BE2C (cell line): ENCODE data around the gene ST6GALNAC4. TPM values are rescaled to one million over a fixed set of nuclear protein-coding genes. Genes with fewer than 3 reads are reported as not detected.

ENCODE experiments used
- DNase-seq: peaks from one replicate; pipeline ENCODE4 v3.0.0-alpha.2; 2020
- H3K27me3 ChIP-seq: fragments of 250-450 bp; sonication (Bioruptor Pico); 2 replicates; pipeline ENCODE4 v1.5.1; 2020; ENCODE audit warnings: mild to moderate bottlenecking
- H3K36me3 ChIP-seq: fragments of 250-450 bp; sonication (Bioruptor Pico); 2 replicates; pipeline ENCODE4 v1.5.1; 2020; ENCODE audit warnings: mild to moderate bottlenecking
- H3K4me1 ChIP-seq: fragments of 250-450 bp; sonication (Bioruptor Pico); 2 replicates; pipeline ENCODE4 v1.5.1; 2020
- H3K4me3 ChIP-seq: 2 replicates; pipeline ENCODE4 v1.5.1; 2011; ENCODE audit warnings: low read depth, low read length
- H3K9me3 ChIP-seq: fragments of 250-450 bp; sonication (Bioruptor Pico); 2 replicates; pipeline ENCODE4 v1.5.1; 2020
- polyA plus RNA-seq: library from polyadenylated mRNA; unstranded; fragments of >200 nt; gene quantifications from one replicate; pipeline ENCODE4 v1.2.1, GENCODE V29; 2012; ENCODE audit warnings: low read depth, missing spikeins; ENCODE audit not compliant: insufficient read length, insufficient read depth
- TF ChIP-seq, protein P1 (sequence below): IDR thresholded peaks from 2 replicates; pipeline ENCODE4 v1.5.1; 2012; ENCODE audit warnings: mild to moderate bottlenecking, low read depth, low read length

Gene ST6GALNAC4
- 39.4 TPM for polyA plus RNA-seq

DNA sequence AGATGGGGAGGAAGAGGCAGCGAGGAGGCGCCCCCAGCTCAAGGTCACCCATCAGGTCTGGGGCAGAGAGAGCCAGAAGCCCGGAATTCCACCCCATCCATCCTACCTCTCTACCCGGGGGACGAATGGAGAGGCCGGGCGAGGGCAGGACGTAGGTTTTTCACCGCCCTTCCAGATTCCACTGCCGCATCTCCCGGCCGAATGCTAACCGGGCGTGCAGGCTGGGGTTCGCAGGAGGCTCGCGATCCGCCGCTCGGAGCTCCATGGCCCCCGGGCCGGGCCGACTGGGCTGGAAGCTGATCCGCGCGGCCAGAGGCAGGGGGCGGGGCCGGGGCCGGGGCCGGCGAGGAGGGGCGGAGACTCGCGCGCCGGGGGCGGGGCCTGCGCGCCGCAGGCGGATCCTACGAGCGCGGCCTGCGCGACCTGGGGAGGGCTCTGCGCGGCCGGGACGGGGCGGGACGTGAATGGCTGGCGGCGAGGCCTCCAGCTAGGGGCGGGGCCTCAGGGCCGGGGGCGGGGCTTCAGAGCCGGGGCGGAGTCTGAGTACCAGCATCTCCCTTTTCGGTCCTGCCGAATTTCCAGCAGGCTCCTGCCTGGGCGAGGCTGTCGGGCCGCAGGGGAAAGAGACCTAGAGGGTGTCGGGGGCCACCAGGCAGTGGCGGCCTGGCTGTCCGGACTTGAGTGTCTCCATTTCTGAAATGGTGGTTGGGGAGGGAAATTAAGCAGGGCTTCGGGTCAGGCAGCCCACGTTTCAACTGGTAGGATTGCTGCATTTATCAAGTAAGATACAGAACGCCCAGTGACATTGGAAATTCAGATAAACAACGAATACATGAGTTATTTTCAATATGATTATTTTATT lies at the start of gene ST6GALNAC4:
Gene ST6GALNAC4, minus strand, starts transcription at position 322 of the 862 bp plus-strand sequence. CDS start 622 bp downstream, outside the sequence.
- DNase-seq: peak; percentile 95
- TF ChIP-seq, protein P1, sequence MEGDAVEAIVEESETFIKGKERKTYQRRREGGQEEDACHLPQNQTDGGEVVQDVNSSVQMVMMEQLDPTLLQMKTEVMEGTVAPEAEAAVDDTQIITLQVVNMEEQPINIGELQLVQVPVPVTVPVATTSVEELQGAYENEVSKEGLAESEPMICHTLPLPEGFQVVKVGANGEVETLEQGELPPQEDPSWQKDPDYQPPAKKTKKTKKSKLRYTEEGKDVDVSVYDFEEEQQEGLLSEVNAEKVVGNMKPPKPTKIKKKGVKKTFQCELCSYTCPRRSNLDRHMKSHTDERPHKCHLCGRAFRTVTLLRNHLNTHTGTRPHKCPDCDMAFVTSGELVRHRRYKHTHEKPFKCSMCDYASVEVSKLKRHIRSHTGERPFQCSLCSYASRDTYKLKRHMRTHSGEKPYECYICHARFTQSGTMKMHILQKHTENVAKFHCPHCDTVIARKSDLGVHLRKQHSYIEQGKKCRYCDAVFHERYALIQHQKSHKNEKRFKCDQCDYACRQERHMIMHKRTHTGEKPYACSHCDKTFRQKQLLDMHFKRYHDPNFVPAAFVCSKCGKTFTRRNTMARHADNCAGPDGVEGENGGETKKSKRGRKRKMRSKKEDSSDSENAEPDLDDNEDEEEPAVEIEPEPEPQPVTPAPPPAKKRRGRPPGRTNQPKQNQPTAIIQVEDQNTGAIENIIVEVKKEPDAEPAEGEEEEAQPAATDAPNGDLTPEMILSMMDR: no peak
- Histone ChIP-seq H3K9me3 (no peaks in the 10 kb centered on the region), H3K36me3 (no peaks in the 10 kb centered on the region), H3K27me3 (peaks cover 1% of the 10 kb centered on the region; the same call in 1 of the 2 replicates), H3K4me3 (peak within 1 kb of the TSS; percentile 72), H3K4me1 (peaks cover 27% of the 10 kb centered on the region)

DNA sequence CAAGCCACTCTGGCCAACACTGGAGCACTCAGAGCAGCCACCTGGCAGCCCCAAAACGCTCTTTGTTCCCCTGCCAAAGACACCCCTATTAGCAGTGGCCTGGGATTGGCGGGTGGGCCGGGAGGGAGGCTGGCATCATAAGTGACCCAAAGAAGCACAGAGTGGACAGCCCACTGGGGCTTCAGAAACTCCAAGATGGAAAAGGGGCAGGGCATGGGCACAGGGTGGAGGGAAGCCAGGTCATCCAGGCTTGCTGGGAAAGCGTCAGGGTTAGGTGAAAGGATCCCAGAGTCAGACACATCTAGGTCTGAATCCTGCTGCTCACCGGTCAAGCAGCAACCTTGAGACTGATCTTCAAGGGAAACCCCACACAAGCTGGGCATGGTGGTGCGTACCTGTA lies 49.1 kb upstream of the ST6GALNAC4 start:
- H3K9me3 ChIP-seq: no peaks in the 10 kb centered on the region
- no peaks in the 10 kb centered on the region for H3K27me3 ChIP-seq
- TF ChIP-seq, protein P1: no peak
- DNase-seq: peak; percentile 25
- H3K36me3 ChIP-seq: no peaks in the 10 kb centered on the region
- H3K4me3 ChIP-seq: no peak overlapping the region; the same call in 1 of the 2 replicates
- H3K4me1 ChIP-seq: peaks cover 64% of the 10 kb centered on the region

DNA sequence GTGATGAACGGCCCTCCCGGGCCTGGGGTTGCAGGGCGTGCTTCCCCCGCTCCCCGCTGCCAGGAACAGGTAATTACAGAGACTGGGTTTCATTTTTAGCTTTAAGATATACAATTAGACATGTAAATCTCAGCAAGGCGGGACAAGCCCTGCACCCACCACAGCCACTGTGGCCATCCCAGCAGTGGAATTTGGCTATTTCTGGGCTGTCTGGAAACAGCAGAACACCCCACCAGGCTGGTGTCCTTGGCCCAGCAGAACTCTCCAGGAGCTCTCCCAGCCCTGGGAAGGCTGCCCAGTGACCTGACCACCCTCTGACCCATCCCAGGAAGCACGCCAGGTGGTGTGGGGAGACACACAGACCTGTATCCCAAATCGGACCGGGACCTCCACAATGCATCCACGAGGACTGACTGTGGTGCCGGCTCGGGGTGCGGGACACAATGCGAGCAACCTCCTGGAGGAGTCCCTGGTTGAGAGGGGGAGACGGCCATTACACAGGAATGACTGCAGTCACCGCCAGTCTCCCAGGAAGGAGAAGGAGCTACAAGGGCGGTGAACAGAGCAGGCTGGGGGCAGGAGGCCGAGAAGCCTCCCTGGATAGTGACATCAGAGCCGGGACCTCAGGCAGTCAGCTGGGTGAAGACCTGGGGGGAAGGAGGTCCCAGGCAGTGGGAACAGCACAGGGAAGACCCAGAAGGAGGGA lies 46.7 kb upstream of the ST6GALNAC4 start:
- H3K36me3 ChIP-seq: no peaks in the 10 kb centered on the region
- no peak overlapping the region for H3K4me3 ChIP-seq
- no peak for DNase-seq
- H3K4me1 ChIP-seq: peaks cover 51% of the 10 kb centered on the region
- TF ChIP-seq, protein P1: no peak
- H3K9me3 ChIP-seq: no peaks in the 10 kb centered on the region
- no peaks in the 10 kb centered on the region for H3K27me3 ChIP-seq

DNA sequence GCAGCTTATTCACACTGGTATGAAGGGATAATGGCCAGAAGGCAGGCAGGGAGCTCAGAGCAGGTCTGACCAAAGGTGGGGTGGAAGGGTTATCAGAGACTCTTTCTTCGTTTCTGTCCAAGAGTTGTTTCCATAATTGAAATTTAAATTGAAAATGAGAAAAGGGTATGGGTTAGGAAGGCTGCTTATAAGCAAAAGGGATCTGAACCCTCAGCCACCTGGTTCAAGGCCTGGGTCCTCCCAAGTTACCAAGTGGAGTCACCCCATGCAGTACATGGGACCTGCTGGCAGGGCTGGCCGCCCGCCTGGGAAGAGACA lies 46.2 kb upstream of the ST6GALNAC4 start:
- H3K27me3 ChIP-seq: no peaks in the 10 kb centered on the region
- no peaks in the 10 kb centered on the region for H3K9me3 ChIP-seq
- H3K4me1 ChIP-seq: peaks cover 46% of the 10 kb centered on the region
- H3K4me3 ChIP-seq: no peak overlapping the region
- no peaks in the 10 kb centered on the region for H3K36me3 ChIP-seq
- TF ChIP-seq, protein P1: no peak
- DNase-seq: no peak

- Histone ChIP-seq H3K27me3 (no peaks in the 10 kb centered on the region), H3K36me3 (no peaks in the 10 kb centered on the region), H3K4me3 (no peak overlapping the region)
These were observed 45.4 kb upstream of the ST6GALNAC4 start for GRCh38 chr9:127962278-127962677.

More at GRCh38 chr9:127962278-127962677, 45.4 kb upstream of the ST6GALNAC4 start:
- TF ChIP-seq, protein P1: no peak
- no peak for DNase-seq
- peaks cover 42% of the 10 kb centered on the region for H3K4me1 ChIP-seq
- no peaks in the 10 kb centered on the region for H3K9me3 ChIP-seq
